SK-N-SH (cell line): Measurements from ENCODE around the gene PRKAB1. TPM values are rescaled to one million over a fixed set of nuclear protein-coding genes. Genes with fewer than 3 reads are reported as not detected.

Experiments
- CTCF ChIA-PET: fragments of 300-600, 350-600 bp; formaldehyde crosslinking; extraction: SDS; loops from one replicate; lab custom pipeline; 2021; lab: Yijun Ruan, JAX
- POLR2A ChIA-PET: fragments of 350-600 bp; sonication (Branson Sonifier 250); formaldehyde crosslinking; extraction: SDS; loops from one replicate; lab custom pipeline; 2020; ENCODE audit warnings: antibody characterized with exemption, inconsistent platforms; lab: Yijun Ruan, JAX
- DNase-seq: peaks from one replicate; pipeline ENCODE4 v3.0.0; 2012
- H2AFZ ChIP-seq: fragments of 200-600 bp; sonication (generic); 2 replicates; pipeline ENCODE4 v1.8.1; 2016; ENCODE audit warnings: antibody characterized with exemption, mild to moderate bottlenecking, low read depth
- H3F3A ChIP-seq: fragments of 200-600 bp; sonication (generic); replicated peaks from 2 replicates; pipeline ENCODE3; 2016; ENCODE audit warnings: antibody characterized with exemption, mild to moderate bottlenecking; ENCODE audit not compliant: insufficient read depth
- H3K27ac ChIP-seq, 2 experiments: fragments of 200-500 bp in 1 of 2; fragments of 200-600 bp in 1 of 2; sonication (Bioruptor generic) in 1 of 2; sonication (generic), shearing (Covaris generic) in 1 of 2; 2 replicates each; pipeline versions ENCODE4 v1.5.1 to v1.6.1; 2014 to 2016; ENCODE audit warnings: low read depth in 2 of 2, inconsistent platforms in 1 of 2, low read length in 1 of 2, mild to moderate bottlenecking in 1 of 2, mixed read lengths in 1 of 2
- H3K27me3 ChIP-seq: fragments of 200-600 bp; sonication (generic), shearing (Covaris generic); 2 replicates; pipeline ENCODE4 v1.6.1; 2016; ENCODE audit warnings: mixed run types; ENCODE audit not compliant: insufficient read depth
- H3K36me3 ChIP-seq, 2 experiments: fragments of 200-500 bp in 1 of 2; fragments of 200-600 bp in 1 of 2; sonication (Bioruptor generic) in 1 of 2; sonication (generic) in 1 of 2; replicated peaks in 1 of 2; 2 replicates each; pipeline versions ENCODE3 to v1.5.1; 2014 to 2016; ENCODE audit warnings: low read length in 1 of 2, mild to moderate bottlenecking in 1 of 2; ENCODE audit not compliant: insufficient read depth in 2 of 2, control insufficient read depth in 1 of 2
- H3K4me1 ChIP-seq, 2 experiments: fragments of 200-500 bp in 1 of 2; fragments of 200-600 bp in 1 of 2; sonication (Bioruptor generic) in 1 of 2; sonication (generic), shearing (Covaris generic) in 1 of 2; 2 replicates each; pipeline versions ENCODE4 v1.5.1 to v1.6.1; 2014 to 2016; ENCODE audit warnings: low read depth in 1 of 2, low read length in 1 of 2, mixed run types in 1 of 2; ENCODE audit not compliant: insufficient read depth in 2 of 2, control insufficient read depth in 1 of 2
- H3K4me2 ChIP-seq: fragments of 200-600 bp; sonication (generic), shearing (Covaris generic); 2 replicates; pipeline ENCODE4 v1.6.1; 2017; ENCODE audit warnings: mixed run types
- H3K4me3 ChIP-seq, 2 experiments: fragments of 200-500 bp in 1 of 2; fragments of 200-600 bp in 1 of 2; sonication (Bioruptor generic) in 1 of 2; sonication (generic), shearing (Covaris generic) in 1 of 2; 2 replicates each; pipeline versions ENCODE4 v1.5.1 to v1.8.1; 2014 to 2016; ENCODE audit warnings: low read depth in 2 of 2, inconsistent platforms in 1 of 2, low read length in 1 of 2, mild to moderate bottlenecking in 1 of 2, mixed read lengths in 1 of 2, moderate library complexity in 1 of 2
- H3K79me2 ChIP-seq: fragments of 200-600 bp; sonication (generic); 2 replicates; pipeline ENCODE4 v1.8.1; 2017; ENCODE audit warnings: mild to moderate bottlenecking; ENCODE audit not compliant: insufficient read depth
- H3K9ac ChIP-seq: fragments of 200-600 bp; sonication (generic); 2 replicates; pipeline ENCODE4 v1.6.1; 2017; ENCODE audit warnings: mixed run types
- H3K9me2 ChIP-seq: fragments of 200-600 bp; sonication (generic); 2 replicates; pipeline ENCODE4 v1.6.1; 2017; ENCODE audit warnings: mixed run types
- H3K9me3 ChIP-seq: fragments of 200-600 bp; sonication (generic); 2 replicates; pipeline ENCODE4 v1.6.1; 2017; ENCODE audit warnings: mixed run types, mild to moderate bottlenecking, moderate library complexity
- H4K20me1 ChIP-seq: fragments of 200-600 bp; sonication (generic); 2 replicates; pipeline ENCODE4 v1.6.1; 2017; ENCODE audit warnings: mild to moderate bottlenecking, mixed run types; ENCODE audit not compliant: insufficient read depth
- CHD2 ChIP-seq: fragments of 150-350 bp; IDR thresholded peaks from 2 replicates; pipeline ENCODE4 v1.6.1; 2018; ENCODE audit warnings: low read length; ENCODE audit not compliant: partially characterized antibody
- CTCF ChIP-seq: fragments of 200-600 bp; sonication (generic); IDR thresholded peaks from 2 replicates; pipeline ENCODE4 v1.6.1; 2017; ENCODE audit warnings: antibody characterized with exemption, mild to moderate bottlenecking, moderate library complexity
- EP300 ChIP-seq, 2 experiments: IDR thresholded peaks; 2 replicates each; pipeline versions ENCODE4 v1.4.0 to v1.6.1; 2012; ENCODE audit warnings: borderline replicate concordance in 1 of 2, low read depth in 1 of 2, low read length in 1 of 2
- FOXM1 ChIP-seq: IDR thresholded peaks from 2 replicates; pipeline ENCODE4 v1.4.0; 2012; ENCODE audit warnings: low read depth, mild to moderate bottlenecking
- JUND ChIP-seq: IDR thresholded peaks from 2 replicates; pipeline ENCODE4 v1.4.0; 2012
- NFIC ChIP-seq: IDR thresholded peaks from 2 replicates; pipeline ENCODE4 v1.4.0; 2012; ENCODE audit warnings: borderline replicate concordance
- RXRA ChIP-seq: IDR thresholded peaks from 2 replicates; pipeline ENCODE4 v1.4.0; 2012; ENCODE audit warnings: low read depth, mild to moderate bottlenecking, borderline replicate concordance
- TAF1 ChIP-seq: IDR thresholded peaks from 2 replicates; pipeline ENCODE4 v1.6.1; 2012; ENCODE audit warnings: low read depth, mild to moderate bottlenecking, low read length, moderate library complexity, borderline replicate concordance
- TCF12 ChIP-seq: IDR thresholded peaks from 2 replicates; pipeline ENCODE4 v1.4.0; 2012
- TEAD4 ChIP-seq: IDR thresholded peaks from 2 replicates; pipeline ENCODE4 v1.4.0; 2012; ENCODE audit warnings: mild to moderate bottlenecking, borderline replicate concordance; ENCODE audit not compliant: insufficient read depth
- USF1 ChIP-seq: IDR thresholded peaks from 2 replicates; pipeline ENCODE4 v1.4.0; 2012; ENCODE audit warnings: low read depth, borderline replicate concordance
- USF2 ChIP-seq: fragments of 150-350 bp; IDR thresholded peaks from 2 replicates; pipeline ENCODE4 v1.6.1; 2017; ENCODE audit warnings: antibody characterized with exemption, low read length, low read depth, borderline replicate concordance
- WGBS: methylation state at CpG from one replicate; pipeline ENCODE4 v1.1.6; 2017; ENCODE audit warnings: low lambda C conversion rate; 5-methylcytosine and 5-hydroxymethylcytosine counted together
- polyA plus RNA-seq, 3 experiments: library from polyadenylated mRNA; depleted of rRNA; stranded (reverse); fragments of >200 nt; gene quantifications; 2 replicates each; pipeline ENCODE4 v1.2.3, GENCODE V29; 2012
- TF ChIP-seq, protein P1 (sequence below): IDR thresholded peaks from 2 replicates; pipeline ENCODE4 v1.6.1; 2012; ENCODE audit warnings: mild to moderate bottlenecking, low read depth, low read length, moderate library complexity

Gene PRKAB1
- polyA plus RNA-seq, 1 of the 3 experiments (the other 2 are of a cell fraction) = 28.9 TPM

- TF ChIP-seq, protein P1, sequence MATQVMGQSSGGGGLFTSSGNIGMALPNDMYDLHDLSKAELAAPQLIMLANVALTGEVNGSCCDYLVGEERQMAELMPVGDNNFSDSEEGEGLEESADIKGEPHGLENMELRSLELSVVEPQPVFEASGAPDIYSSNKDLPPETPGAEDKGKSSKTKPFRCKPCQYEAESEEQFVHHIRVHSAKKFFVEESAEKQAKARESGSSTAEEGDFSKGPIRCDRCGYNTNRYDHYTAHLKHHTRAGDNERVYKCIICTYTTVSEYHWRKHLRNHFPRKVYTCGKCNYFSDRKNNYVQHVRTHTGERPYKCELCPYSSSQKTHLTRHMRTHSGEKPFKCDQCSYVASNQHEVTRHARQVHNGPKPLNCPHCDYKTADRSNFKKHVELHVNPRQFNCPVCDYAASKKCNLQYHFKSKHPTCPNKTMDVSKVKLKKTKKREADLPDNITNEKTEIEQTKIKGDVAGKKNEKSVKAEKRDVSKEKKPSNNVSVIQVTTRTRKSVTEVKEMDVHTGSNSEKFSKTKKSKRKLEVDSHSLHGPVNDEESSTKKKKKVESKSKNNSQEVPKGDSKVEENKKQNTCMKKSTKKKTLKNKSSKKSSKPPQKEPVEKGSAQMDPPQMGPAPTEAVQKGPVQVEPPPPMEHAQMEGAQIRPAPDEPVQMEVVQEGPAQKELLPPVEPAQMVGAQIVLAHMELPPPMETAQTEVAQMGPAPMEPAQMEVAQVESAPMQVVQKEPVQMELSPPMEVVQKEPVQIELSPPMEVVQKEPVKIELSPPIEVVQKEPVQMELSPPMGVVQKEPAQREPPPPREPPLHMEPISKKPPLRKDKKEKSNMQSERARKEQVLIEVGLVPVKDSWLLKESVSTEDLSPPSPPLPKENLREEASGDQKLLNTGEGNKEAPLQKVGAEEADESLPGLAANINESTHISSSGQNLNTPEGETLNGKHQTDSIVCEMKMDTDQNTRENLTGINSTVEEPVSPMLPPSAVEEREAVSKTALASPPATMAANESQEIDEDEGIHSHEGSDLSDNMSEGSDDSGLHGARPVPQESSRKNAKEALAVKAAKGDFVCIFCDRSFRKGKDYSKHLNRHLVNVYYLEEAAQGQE = no peak
- TF ChIP-seq EP300 (IDR thresholded peaks at IDR 0.05; ENCODE audit: borderline replicate concordance in 1 of 2, low read depth in 1 of 2, low read length in 1 of 2) (peak; percentile 15 to 66; a peak in 1 of 4 replicates), USF1 (no peak), FOXM1 (0 out of 2 replicates have a peak, but pooled peaks have one; percentile 48), CTCF (no peak), JUND (peak; percentile 52; the same call in 1 of the 2 replicates), CHD2 (no peak), NFIC (peak; percentile 88)
- TF ChIP-seq, all 33 proteins: peak for 9
Measured at GRCh38 chr12:119624966-119625365, 43.0 kb upstream of the PRKAB1 start (continued).

DNA sequence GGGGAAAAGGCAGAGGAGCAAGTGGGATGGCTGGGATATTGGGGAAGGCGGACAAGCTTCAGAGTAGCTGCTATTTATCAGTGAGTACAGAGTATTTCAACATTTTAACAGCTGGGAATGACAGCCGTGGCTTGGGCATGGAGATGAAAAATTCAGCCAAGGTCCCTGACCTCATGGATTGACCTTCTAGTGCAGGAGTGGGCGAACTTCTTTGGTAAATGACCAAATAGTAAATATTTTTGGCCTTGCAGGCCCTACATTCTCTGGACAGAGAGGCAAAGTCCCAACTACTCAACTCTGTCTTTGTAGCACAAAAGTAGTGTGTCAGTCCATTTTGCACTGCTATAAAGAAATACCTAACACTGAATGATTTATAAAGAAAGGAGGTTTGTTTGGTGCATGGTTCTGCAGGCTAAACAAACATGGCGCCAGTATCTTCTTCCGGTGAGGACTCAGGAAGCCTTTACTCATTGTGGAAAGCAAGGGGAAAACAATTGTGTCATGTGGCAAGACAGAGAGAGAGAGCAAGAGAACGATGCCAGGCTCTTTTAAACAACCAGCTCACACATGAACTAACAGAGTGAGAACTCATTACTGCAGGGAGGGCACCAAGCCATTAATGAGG is 40.8 kb upstream of the PRKAB1 start:
- Histone ChIP-seq H3K36me3 (no peaks in the 10 kb centered on the region), H3K27me3 (no peaks in the 10 kb centered on the region), H3K27ac (no peak overlapping the region), H3K9me3 (no peaks in the 10 kb centered on the region), H3K4me1 (peaks cover 0 to 25% of the 10 kb centered on the region in 2 experiments; a peak in 1 of 4 replicates), H3K9ac (no peak overlapping the region), H3K4me2 (no peak overlapping the region), H3F3A (no peaks in the 10 kb centered on the region), H2AFZ (no peak overlapping the region), H4K20me1 (no peaks in the 10 kb centered on the region), H3K4me3 (no peak overlapping the region), H3K9me2 (no peaks in the 10 kb centered on the region), H3K79me2 (no peaks in the 10 kb centered on the region)
- TF ChIP-seq FOXM1 (no peak), USF2 (no peak), TAF1 (no peak), TCF12 (no peak), USF1 (no peak), TEAD4 (no peak), RXRA (no peak)
- ChIA-PET CTCF (interaction anchor here (0.7 to 1.0 kb wide), 4 partner anchors 9 to 183 kb away, joined by 3 to 4 read pairs (median 3); no protein-coding TSS in a partner anchor), POLR2A (no interaction called here)
- 62% methylated on average over 6 of the region's 6 CpGs for WGBS
- DNase-seq = no peak
